Measurements from ENCODE around the gene GNAZ. TPM values are rescaled to one million over a fixed set of nuclear protein-coding genes. Genes with fewer than 3 reads are reported as not detected.

The GNAZ gene
- total RNA-seq, 1 experiment from 2014 or later, result 3.9 TPM

GRCh38 chr22:23059284-23059948, 10.9 kb upstream of the GNAZ start:
- DNase-seq (ENCODE audit: low read depth, low spot score), result no peak
- in situ Hi-C loops (cut with HindIII; ENCODE audit: low pct_unique_long_range_greater_than_20kb, low sequenced_read_pairs), result no loop called here

GRCh38 chr22:23060612-23061400, 9.5 kb upstream of the GNAZ start:
- in situ Hi-C loops (cut with HindIII; ENCODE audit: low pct_unique_long_range_greater_than_20kb, low sequenced_read_pairs), result no loop called here
- no peak for DNase-seq (ENCODE audit: low read depth, low spot score)

- in situ Hi-C loops (cut with HindIII; ENCODE audit: low pct_unique_long_range_greater_than_20kb, low sequenced_read_pairs), result no loop called here
- no peak for DNase-seq (ENCODE audit: low read depth, low spot score)
These were observed 8.6 kb upstream of the GNAZ start for GRCh38 chr22:23061471-23062280.

GRCh38 chr22:23062616-23063538, 7.4 kb upstream of the GNAZ start:
- in situ Hi-C loops (cut with HindIII; ENCODE audit: low pct_unique_long_range_greater_than_20kb, low sequenced_read_pairs), result no loop called here
- DNase-seq (ENCODE audit: low read depth, low spot score), result no peak

GRCh38 chr22:23063539-23064380, 6.6 kb upstream of the GNAZ start:
- in situ Hi-C loops (cut with HindIII; ENCODE audit: low pct_unique_long_range_greater_than_20kb, low sequenced_read_pairs), result no loop called here
- no peak for DNase-seq (ENCODE audit: low read depth, low spot score)

- no peak for DNase-seq (ENCODE audit: low read depth, low spot score)
- in situ Hi-C loops (cut with HindIII; ENCODE audit: low pct_unique_long_range_greater_than_20kb, low sequenced_read_pairs), result no loop called here
These were observed 5.8 kb upstream of the GNAZ start for GRCh38 chr22:23064381-23065068.

GRCh38 chr22:23065069-23065451, 5.3 kb upstream of the GNAZ start:
- in situ Hi-C loops (cut with HindIII; ENCODE audit: low pct_unique_long_range_greater_than_20kb, low sequenced_read_pairs), result no loop called here
- DNase-seq (ENCODE audit: low read depth, low spot score), result no peak

GRCh38 chr22:23065495-23066122, 4.7 kb upstream of the GNAZ start:
- in situ Hi-C loops (cut with HindIII; ENCODE audit: low pct_unique_long_range_greater_than_20kb, low sequenced_read_pairs), result no loop called here
- no peak for DNase-seq (ENCODE audit: low read depth, low spot score)

- DNase-seq (ENCODE audit: low read depth, low spot score), result no peak
These were observed 3.9 kb upstream of the GNAZ start for GRCh38 chr22:23066200-23067022.

GRCh38 chr22:23067023-23067650, 3.2 kb upstream of the GNAZ start:
- DNase-seq (ENCODE audit: low read depth, low spot score), result no peak
- in situ Hi-C loops (cut with HindIII; ENCODE audit: low pct_unique_long_range_greater_than_20kb, low sequenced_read_pairs), result no loop called here

More at GRCh38 chr22:23066200-23067022, 3.9 kb upstream of the GNAZ start:
- in situ Hi-C loops (cut with HindIII; ENCODE audit: low pct_unique_long_range_greater_than_20kb, low sequenced_read_pairs), result no loop called here

- in situ Hi-C loops (cut with HindIII; ENCODE audit: low pct_unique_long_range_greater_than_20kb, low sequenced_read_pairs), result no loop called here
- no peak for DNase-seq (ENCODE audit: low read depth, low spot score)
These were observed 2.6 kb upstream of the GNAZ start for GRCh38 chr22:23067691-23068090.

GRCh38 chr22:23068096-23068831, 2.1 kb upstream of the GNAZ start:
- in situ Hi-C loops (cut with HindIII; ENCODE audit: low pct_unique_long_range_greater_than_20kb, low sequenced_read_pairs), result no loop called here
- DNase-seq (ENCODE audit: low read depth, low spot score), result no peak

GRCh38 chr22:23068832-23069385, 1.4 kb upstream of the GNAZ start:
- in situ Hi-C loops (cut with HindIII; ENCODE audit: low pct_unique_long_range_greater_than_20kb, low sequenced_read_pairs), result no loop called here

More at GRCh38 chr22:23068832-23069385, 1.4 kb upstream of the GNAZ start:
- DNase-seq (ENCODE audit: low read depth, low spot score), result no peak

Measured in SK-MEL-5 (cell line).